Fibroblast of skin of right quadriceps (primary cell): Measurements from ENCODE around the gene PIGZ.

ENCODE experiments used
- DNase-seq: peaks from one replicate; pipeline ENCODE4 v3.0.0-alpha.2; 2013

The PIGZ gene

GRCh38 chr3:197001972-197002700 is 33.5 kb upstream of the PIGZ start:
- peak; percentile 12 for DNase-seq

- no peak for DNase-seq
These were observed 32.7 kb upstream of the PIGZ start for GRCh38 chr3:197001106-197001971.

GRCh38 chr3:197000211-197000610 is 31.6 kb upstream of the PIGZ start:
- DNase-seq: peak; percentile 9

GRCh38 chr3:196998966-196999760 is 30.5 kb upstream of the PIGZ start:
- DNase-seq: no peak

GRCh38 chr3:196997311-196997710 is 28.7 kb upstream of the PIGZ start:
- DNase-seq: no peak

GRCh38 chr3:196996454-196997265 is 28.0 kb upstream of the PIGZ start:
- no peak for DNase-seq

GRCh38 chr3:196995646-196996355 is 27.2 kb upstream of the PIGZ start:
- no peak for DNase-seq

GRCh38 chr3:196995027-196995426 is 26.4 kb upstream of the PIGZ start:
- DNase-seq: no peak

- no peak for DNase-seq
These were observed 25.4 kb upstream of the PIGZ start for GRCh38 chr3:196994056-196994455.

- no peak for DNase-seq
These were observed 23.9 kb upstream of the PIGZ start for GRCh38 chr3:196992461-196993065.

- DNase-seq: no peak
These were observed 23.2 kb upstream of the PIGZ start for GRCh38 chr3:196991581-196992460.

- DNase-seq: no peak
These were observed 22.0 kb upstream of the PIGZ start for GRCh38 chr3:196990601-196991007.

- no peak for DNase-seq
These were observed 21.2 kb upstream of the PIGZ start for GRCh38 chr3:196989721-196990262.

- DNase-seq: no peak
These were observed 19.8 kb upstream of the PIGZ start for GRCh38 chr3:196988241-196989029.

- DNase-seq: no peak
These were observed 18.4 kb upstream of the PIGZ start for GRCh38 chr3:196987022-196987421.

GRCh38 chr3:196985954-196986885 is 17.6 kb upstream of the PIGZ start:
- DNase-seq: no peak

- no peak for DNase-seq
These were observed 16.7 kb upstream of the PIGZ start for GRCh38 chr3:196985298-196985697.

- no peak for DNase-seq
These were observed 14.6 kb upstream of the PIGZ start for GRCh38 chr3:196983186-196983585.
